Parathyroid adenoma (tissue), 2 donors: ENCODE measurements around the gene ADAMTSL4.
"Not testable (repeated sequence)": the region's sequence is repeated elsewhere in the genome, so short reads cannot be mapped to it uniquely, and the experiment has no call there.

Experiments
- H2AFZ ChIP-seq: fragments of 300-600 bp; sonication (generic); one replicate; pipeline ENCODE4 v1.7.0; 2017; ENCODE audit warnings: antibody characterized with exemption, mild to moderate bottlenecking
- H3K27ac ChIP-seq: fragments of 300-600 bp; sonication (generic); one replicate; pipeline ENCODE4 v1.7.0; 2017
- H3K27me3 ChIP-seq: fragments of 300-600 bp; sonication (generic); one replicate; pipeline ENCODE4 v1.7.0; 2017; ENCODE audit warnings: low read length; ENCODE audit not compliant: control insufficient read depth, insufficient read depth
- H3K36me3 ChIP-seq: fragments of 300-600 bp; sonication (generic); one replicate; pipeline ENCODE4 v1.7.0; 2017; ENCODE audit warnings: low read length; ENCODE audit not compliant: control insufficient read depth, insufficient read depth
- H3K4me1 ChIP-seq: fragments of 300-600 bp; sonication (generic); one replicate; pipeline ENCODE4 v1.7.0; 2017; ENCODE audit warnings: control low read depth
- H3K4me2 ChIP-seq: fragments of 300-600 bp; sonication (generic); one replicate; pipeline ENCODE4 v1.7.0; 2017; ENCODE audit warnings: low read length
- H3K4me3 ChIP-seq: fragments of 300-600 bp; sonication (generic); one replicate; pipeline ENCODE4 v1.7.0; 2017; ENCODE audit warnings: low read depth, low read length
- H3K79me2 ChIP-seq: fragments of 300-600 bp; sonication (generic); one replicate; pipeline ENCODE4 v1.7.0; 2017; ENCODE audit warnings: control low read depth
- H3K9ac ChIP-seq: fragments of 300-600 bp; sonication (generic); one replicate; pipeline ENCODE4 v1.7.0; 2017; ENCODE audit warnings: mild to moderate bottlenecking
- H3K9me3 ChIP-seq: fragments of 300-600 bp; sonication (generic); one replicate; pipeline ENCODE4 v1.7.0; 2017; ENCODE audit warnings: low read length; ENCODE audit not compliant: control insufficient read depth
- TF ChIP-seq, protein P1 (sequence below): fragments of 300-600 bp; sonication (generic); IDR thresholded peaks from one replicate; pipeline ENCODE4 v1.7.0; 2017; ENCODE audit warnings: antibody characterized with exemption, mild to moderate bottlenecking
- donor health status: primary hyperparathyroidism.

ADAMTSL4 gene

DNA sequence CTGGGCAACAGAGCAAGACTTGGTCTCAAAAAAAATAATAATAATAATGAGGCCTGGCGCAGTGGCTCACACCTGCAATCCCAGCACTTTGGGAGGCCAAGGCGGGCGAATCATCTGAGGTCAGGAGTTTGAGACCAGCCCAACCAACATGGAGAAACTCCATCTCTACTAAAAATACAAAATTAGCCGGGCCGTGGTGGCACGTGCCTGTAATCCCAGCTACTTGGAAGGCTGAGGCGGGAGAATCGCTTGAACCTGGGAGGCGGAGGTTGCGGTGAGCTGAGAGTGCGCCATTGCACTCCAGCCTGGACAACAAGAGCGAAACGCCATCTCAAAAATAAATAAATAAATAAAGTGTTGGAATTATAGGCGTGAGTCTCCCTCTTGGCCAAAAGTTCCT lies 32.8 kb downstream of the ADAMTSL4 start:
- not testable (repeated sequence) for H3K4me1 ChIP-seq, H3K9ac ChIP-seq, H3K9me3 ChIP-seq, H3K27ac ChIP-seq, H3K36me3 ChIP-seq, H3K4me2 ChIP-seq, H3K4me3 ChIP-seq, H2AFZ ChIP-seq, H3K27me3 ChIP-seq
- H3K79me2 ChIP-seq, result peaks cover 19% of the 10 kb centered on the region

DNA sequence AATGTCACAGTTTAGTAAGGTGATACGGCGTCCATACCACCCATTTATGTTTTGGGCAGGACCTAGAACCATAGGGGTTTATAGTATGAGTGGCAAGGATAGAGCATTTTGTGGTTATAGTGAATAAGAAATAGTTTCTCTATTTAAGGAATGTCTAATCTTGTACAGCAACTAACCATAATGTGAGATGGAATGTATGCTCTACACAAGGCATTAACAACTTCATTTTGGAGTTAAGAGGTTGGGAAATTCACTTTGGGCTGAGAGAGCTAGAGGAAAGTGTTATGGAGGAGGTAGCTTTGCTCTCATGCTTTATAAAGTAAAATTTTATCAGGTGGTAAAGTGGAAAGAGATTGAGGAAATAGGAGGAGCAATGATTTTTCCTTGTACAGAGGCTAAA lies 33.2 kb downstream of the ADAMTSL4 start:
- no peak overlapping the region for H3K9ac ChIP-seq
- TF ChIP-seq, protein P1, sequence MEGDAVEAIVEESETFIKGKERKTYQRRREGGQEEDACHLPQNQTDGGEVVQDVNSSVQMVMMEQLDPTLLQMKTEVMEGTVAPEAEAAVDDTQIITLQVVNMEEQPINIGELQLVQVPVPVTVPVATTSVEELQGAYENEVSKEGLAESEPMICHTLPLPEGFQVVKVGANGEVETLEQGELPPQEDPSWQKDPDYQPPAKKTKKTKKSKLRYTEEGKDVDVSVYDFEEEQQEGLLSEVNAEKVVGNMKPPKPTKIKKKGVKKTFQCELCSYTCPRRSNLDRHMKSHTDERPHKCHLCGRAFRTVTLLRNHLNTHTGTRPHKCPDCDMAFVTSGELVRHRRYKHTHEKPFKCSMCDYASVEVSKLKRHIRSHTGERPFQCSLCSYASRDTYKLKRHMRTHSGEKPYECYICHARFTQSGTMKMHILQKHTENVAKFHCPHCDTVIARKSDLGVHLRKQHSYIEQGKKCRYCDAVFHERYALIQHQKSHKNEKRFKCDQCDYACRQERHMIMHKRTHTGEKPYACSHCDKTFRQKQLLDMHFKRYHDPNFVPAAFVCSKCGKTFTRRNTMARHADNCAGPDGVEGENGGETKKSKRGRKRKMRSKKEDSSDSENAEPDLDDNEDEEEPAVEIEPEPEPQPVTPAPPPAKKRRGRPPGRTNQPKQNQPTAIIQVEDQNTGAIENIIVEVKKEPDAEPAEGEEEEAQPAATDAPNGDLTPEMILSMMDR, result no peak
- no peaks in the 10 kb centered on the region for H3K36me3 ChIP-seq
- no peak overlapping the region for H3K4me2 ChIP-seq
- no peak overlapping the region for H3K27ac ChIP-seq
- peaks cover 15% of the 10 kb centered on the region for H3K79me2 ChIP-seq
- peaks cover 5% of the 10 kb centered on the region for H3K4me1 ChIP-seq
- no peak overlapping the region for H3K4me3 ChIP-seq
- H3K27me3 ChIP-seq, result no peaks in the 10 kb centered on the region
- no peaks in the 10 kb centered on the region for H3K9me3 ChIP-seq
- H2AFZ ChIP-seq, result no peak overlapping the region

DNA sequence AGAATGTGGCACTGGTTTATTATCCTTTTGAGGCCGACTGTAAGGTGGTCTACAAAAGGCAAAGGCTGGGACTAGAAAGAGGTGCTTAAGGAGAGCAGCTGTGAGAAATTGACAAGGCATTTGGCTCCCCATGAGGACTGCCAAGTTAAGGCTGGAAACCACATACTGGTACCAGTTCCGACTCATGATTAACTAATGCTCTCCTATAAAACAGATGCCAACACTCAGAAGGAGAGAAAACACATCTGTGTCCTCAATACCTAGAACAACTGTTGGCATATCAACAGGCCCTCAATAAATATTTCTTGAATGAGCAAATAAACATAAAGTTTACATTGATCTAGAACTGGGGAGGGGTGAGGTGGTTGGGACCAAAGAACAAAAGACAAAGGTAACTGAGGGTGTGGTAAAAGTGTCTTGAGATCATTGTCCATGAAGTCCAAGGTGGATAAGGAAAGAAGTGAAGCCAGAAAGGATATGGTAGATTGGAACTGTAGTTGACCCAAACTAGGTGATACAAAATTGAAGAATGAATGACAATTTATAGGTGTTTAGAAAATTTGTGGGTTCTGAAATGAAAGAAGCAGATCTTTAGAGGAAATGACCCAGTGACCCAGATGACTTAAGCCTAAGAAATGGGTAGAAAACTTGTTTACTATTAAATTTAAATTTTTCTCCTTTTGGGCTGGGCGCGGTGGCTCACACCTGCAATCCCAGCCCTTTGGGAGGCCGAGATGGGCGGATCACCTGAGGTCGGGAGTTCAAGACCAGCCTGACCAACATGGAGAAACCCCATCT lies 47.1 kb downstream of the ADAMTSL4 start:
- Histone ChIP-seq H3K27ac (no peak overlapping the region), H3K4me3 (no peak overlapping the region), H2AFZ (no peak overlapping the region), H3K9me3 (no peaks in the 10 kb centered on the region), H3K9ac (no peak overlapping the region), H3K36me3 (no peaks in the 10 kb centered on the region), H3K27me3 (no peaks in the 10 kb centered on the region), H3K4me1 (no peaks in the 10 kb centered on the region), H3K4me2 (no peak overlapping the region), H3K79me2 (no peaks in the 10 kb centered on the region)
- TF ChIP-seq, protein P1, result no peak

DNA sequence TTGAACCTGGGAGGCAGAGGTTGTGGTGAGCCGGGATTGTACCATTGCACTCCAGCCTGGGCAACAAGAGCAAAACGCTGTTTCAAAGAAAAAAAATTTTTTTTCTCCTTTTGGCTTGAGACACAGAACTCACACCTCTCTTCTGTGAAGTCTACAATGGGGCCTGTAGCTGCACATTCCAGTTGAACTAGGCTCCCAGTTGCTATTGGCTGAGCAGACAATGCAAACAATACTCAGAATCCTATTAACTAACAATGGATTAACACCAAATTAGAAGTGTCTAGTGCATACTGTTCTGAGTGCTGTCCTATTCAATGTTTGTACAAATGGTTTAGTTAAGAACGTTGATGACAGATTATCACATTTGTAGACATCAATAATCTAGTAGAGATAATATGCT lies 47.8 kb downstream of the ADAMTSL4 start:
- Histone ChIP-seq H3K9me3 (no peaks in the 10 kb centered on the region), H3K27me3 (no peaks in the 10 kb centered on the region), H2AFZ (no peak overlapping the region), H3K79me2 (no peaks in the 10 kb centered on the region), H3K4me3 (no peak overlapping the region), H3K9ac (no peak overlapping the region), H3K27ac (no peak overlapping the region), H3K36me3 (no peaks in the 10 kb centered on the region), H3K4me2 (no peak overlapping the region), H3K4me1 (no peaks in the 10 kb centered on the region)
- TF ChIP-seq, protein P1, result no peak

DNA sequence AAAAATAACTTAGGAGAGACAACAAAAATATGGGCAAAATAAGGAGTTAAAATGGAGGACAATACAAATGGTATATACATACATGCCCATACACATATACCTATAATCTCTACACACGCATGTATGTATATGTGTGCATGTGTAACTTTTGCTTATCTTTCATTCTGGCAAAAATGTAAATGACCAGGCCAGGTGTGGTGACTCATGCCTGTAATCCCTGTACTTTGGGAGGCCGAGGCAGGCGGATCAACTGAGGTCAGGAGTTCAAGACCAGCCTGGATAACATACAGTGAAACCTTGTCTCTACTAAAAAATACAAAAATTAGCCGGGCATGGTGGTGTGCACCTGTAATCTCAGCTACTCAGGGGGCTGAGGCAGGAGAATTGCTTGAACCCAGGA lies 49.1 kb downstream of the ADAMTSL4 start:
- not testable (repeated sequence) for H3K4me2 ChIP-seq, H3K4me1 ChIP-seq, H3K4me3 ChIP-seq, H3K9ac ChIP-seq, H3K27me3 ChIP-seq, H2AFZ ChIP-seq, H3K36me3 ChIP-seq, H3K9me3 ChIP-seq, H3K27ac ChIP-seq, H3K79me2 ChIP-seq

DNA sequence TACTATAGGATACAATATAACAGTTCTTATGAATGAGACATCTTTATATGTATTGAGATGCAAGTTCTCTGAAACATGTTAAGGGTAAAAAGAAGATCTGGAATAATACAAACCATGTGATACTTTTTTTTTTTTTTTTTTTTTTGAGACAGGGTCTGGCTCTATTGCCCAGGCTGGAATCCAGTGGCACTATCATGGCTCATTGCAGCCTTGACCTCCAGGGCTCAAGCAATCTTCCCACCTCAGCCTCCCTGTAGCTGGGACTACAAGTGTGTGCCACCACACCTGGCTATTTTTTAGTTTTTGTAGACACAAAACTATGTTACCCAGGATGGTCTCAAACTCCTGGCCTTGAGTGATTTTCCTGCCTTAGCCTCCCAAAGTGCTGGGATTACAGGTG lies 52.3 kb downstream of the ADAMTSL4 start:
- no peak overlapping the region for H3K4me2 ChIP-seq
- no peaks in the 10 kb centered on the region for H3K4me1 ChIP-seq
- H3K27ac ChIP-seq, result no peak overlapping the region
- no peak overlapping the region for H2AFZ ChIP-seq
- H3K79me2 ChIP-seq, result no peaks in the 10 kb centered on the region
- TF ChIP-seq, protein P1, result no peak
- H3K36me3 ChIP-seq, result no peaks in the 10 kb centered on the region
- H3K4me3 ChIP-seq, result no peak overlapping the region
- H3K9me3 ChIP-seq, result no peaks in the 10 kb centered on the region
- H3K9ac ChIP-seq, result no peak overlapping the region
- H3K27me3 ChIP-seq, result no peaks in the 10 kb centered on the region

DNA sequence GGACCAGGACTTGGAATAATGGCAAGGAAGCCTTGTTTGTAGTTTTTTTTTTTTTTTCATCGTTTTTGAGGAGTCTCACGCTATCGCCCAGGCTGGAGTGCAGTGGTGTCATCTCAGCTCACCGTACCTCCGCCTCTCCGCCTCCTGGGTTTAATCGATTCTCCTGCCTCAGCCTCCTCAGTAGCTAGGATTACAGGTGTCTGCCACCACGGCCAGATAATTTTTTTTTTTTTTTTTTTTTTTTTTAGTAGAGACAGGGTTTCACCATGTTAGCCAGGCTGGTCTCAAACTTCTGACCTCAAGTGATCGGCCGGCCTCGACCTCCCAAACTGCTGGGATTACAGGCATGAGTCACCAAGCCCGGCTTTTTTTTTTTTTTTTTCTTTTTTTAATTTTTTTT lies 53.2 kb downstream of the ADAMTSL4 start:
- H2AFZ ChIP-seq, H3K4me1 ChIP-seq, H3K27ac ChIP-seq, H3K9me3 ChIP-seq, H3K36me3 ChIP-seq, H3K79me2 ChIP-seq, H3K9ac ChIP-seq, H3K27me3 ChIP-seq, H3K4me2 ChIP-seq, H3K4me3 ChIP-seq: not testable (repeated sequence)
